B cell (primary cell): ENCODE data around the gene HIP1R. TPM values are rescaled to one million over a fixed set of nuclear protein-coding genes. Genes with fewer than 3 reads are reported as not detected.

Source experiments
- ATAC-seq: fragments of 200-7000 bp; cut with Tn5 transposase; one replicate; pipeline ENCODE4 v1.10.0; 2021; ENCODE audit warnings: low read depth, mild to moderate bottlenecking, moderate number of reproducible peaks, moderate library complexity
- CTCF ChIA-PET: fragments of 350-600 bp; sonication (Branson Sonifier 250); formaldehyde crosslinking; loops from one replicate; lab custom pipeline; 2021; ENCODE audit warnings: antibody characterized with exemption, inconsistent platforms; lab: Charles Lee
- POLR2A ChIA-PET: fragments of 350-600 bp; sonication (Branson Sonifier 250); formaldehyde crosslinking; loops from one replicate; lab custom pipeline; 2021; ENCODE audit warnings: antibody characterized with exemption; lab: Charles Lee
- DNase-seq: peaks from one replicate; pipeline ENCODE4 v3.0.0; 2013
- H2AFZ ChIP-seq: 2 replicates; pipeline ENCODE4 v1.6.1; 2012; ENCODE audit warnings: mild to moderate bottlenecking, low read depth, low read length; ENCODE audit not compliant: insufficient read depth, poor library complexity, severe bottlenecking
- H3K27ac ChIP-seq, 2 donors: 1 replicate in 1 of 2; 2 replicates in 1 of 2; pipeline ENCODE4 v1.5.1; 2012 to 2013; ENCODE audit warnings: low read length in 2 of 2, mild to moderate bottlenecking in 2 of 2, moderate library complexity in 1 of 2
- H3K27me3 ChIP-seq, 4 experiments: fragments of 200-600 bp in 1 of 4; sonication (generic) in 1 of 4; replicated peaks in 1 of 4; 1 replicate in 2 of 4; 2 replicates in 2 of 4; pipeline versions ENCODE4 v1.6.1 to v1.7.0; 2013 to 2016; ENCODE audit warnings: low read length in 3 of 4, mild to moderate bottlenecking in 2 of 4, mixed read lengths in 1 of 4, moderate library complexity in 1 of 4; ENCODE audit not compliant: insufficient read depth in 4 of 4, control insufficient read depth in 3 of 4; ENCODE audit errors: control extremely low read depth in 1 of 4
- H3K36me3 ChIP-seq, 2 experiments: replicated peaks in 1 of 2; 1 replicate in 1 of 2; 2 replicates in 1 of 2; pipeline versions ENCODE4 v1.6.1 to v1.7.1; 2013; ENCODE audit warnings: low read length in 1 of 2; ENCODE audit not compliant: insufficient read depth in 2 of 2, control insufficient read depth in 1 of 2; ENCODE audit errors: control extremely low read depth in 1 of 2, extremely low read depth in 1 of 2
- H3K4me1 ChIP-seq, 2 donors: fragments of 200-600 bp in 1 of 2; sonication (generic) in 1 of 2; 1 replicate in 1 of 2; 2 replicates in 1 of 2; pipeline versions ENCODE4 v1.5.1 to v1.6.1; 2013 to 2017; ENCODE audit warnings: low read length in 2 of 2; ENCODE audit not compliant: control insufficient read depth in 2 of 2, insufficient read depth in 2 of 2
- H3K4me2 ChIP-seq: replicated peaks from 2 replicates; pipeline ENCODE3; 2012; ENCODE audit warnings: mild to moderate bottlenecking, low read depth, low read length; ENCODE audit not compliant: poor library complexity, severe bottlenecking
- H3K4me3 ChIP-seq, 5 experiments: fragments of 200-600 bp in 1 of 5; sonication (generic) in 1 of 5; 1 replicate in 3 of 5; 2 replicates in 2 of 5; pipeline versions ENCODE4 v1.5.1 to v1.7.0; 2011 to 2016; ENCODE audit warnings: low read length in 4 of 5, mild to moderate bottlenecking in 4 of 5, low read depth in 2 of 5, control low read depth in 1 of 5, moderate library complexity in 1 of 5; ENCODE audit not compliant: insufficient read depth in 1 of 5; ENCODE audit errors: control extremely low read depth in 1 of 5, extremely low read depth in 1 of 5
- H3K79me2 ChIP-seq: fragments of 200-600 bp; sonication (generic); one replicate; pipeline ENCODE4 v1.6.0; 2016; ENCODE audit warnings: low read length; ENCODE audit not compliant: control insufficient read depth, insufficient read depth
- H3K9ac ChIP-seq: fragments of 200-600 bp; sonication (generic); 2 replicates; pipeline ENCODE4 v1.6.1; 2017; ENCODE audit warnings: mild to moderate bottlenecking, low read length, moderate library complexity
- H3K9me3 ChIP-seq, 3 donors: one replicate each; pipeline versions ENCODE4 v1.6.1 to v1.7.1; 2013; ENCODE audit warnings: low read length in 2 of 3; ENCODE audit not compliant: control insufficient read depth in 2 of 3, insufficient read depth in 1 of 3; ENCODE audit errors: control extremely low read depth in 1 of 3
- H4K20me1 ChIP-seq: 2 replicates; pipeline ENCODE4 v1.6.0; 2012; ENCODE audit warnings: mild to moderate bottlenecking, low read length; ENCODE audit not compliant: insufficient read depth, control insufficient read depth, poor library complexity, severe bottlenecking
- H3K27ac Mint-ChIP-seq: one replicate; pipeline ENCODE4 v1.8.0; 2021; ENCODE audit warnings: mixed read lengths
- H3K27me3 Mint-ChIP-seq: one replicate; pipeline ENCODE4 v1.8.0; 2021; ENCODE audit warnings: mixed read lengths
- H3K4me1 Mint-ChIP-seq: one replicate; pipeline ENCODE4 v1.8.0; 2021; ENCODE audit warnings: mixed read lengths
- H3K4me3 Mint-ChIP-seq: one replicate; pipeline ENCODE4 v1.8.0; 2021; ENCODE audit warnings: mixed read lengths
- H3K9me3 Mint-ChIP-seq: one replicate; pipeline ENCODE4 v1.8.0; 2022; ENCODE audit warnings: mixed read lengths; ENCODE audit not compliant: insufficient read depth
- CTCF ChIP-seq: fragments of 200-600 bp; IDR thresholded peaks from one replicate; pipeline ENCODE4 v1.8.0; 2022; ENCODE audit warnings: antibody characterized with exemption, mild to moderate bottlenecking
- EZH2 ChIP-seq: IDR thresholded peaks from 2 replicates; pipeline ENCODE4 v1.6.1; 2012; ENCODE audit warnings: borderline replicate concordance, low read depth, mild to moderate bottlenecking, moderate library complexity, low read length; ENCODE audit not compliant: insufficient read depth, poor library complexity, severe bottlenecking
- WGBS: methylation state at CpG from one replicate; pipeline ENCODE4 v1.1.5; 2013; ENCODE audit warnings: missing lambda C conversion rate; ENCODE audit not compliant: insufficient coverage; 5-methylcytosine and 5-hydroxymethylcytosine counted together
- intact Hi-C: fragments of 100-400 bp; cut with micrococcal nuclease; formaldehyde crosslinking; loops from one replicate; pipeline ENCODE4 v1.10.0; 2022
- polyA plus RNA-seq: library from polyadenylated mRNA; depleted of rRNA; stranded (reverse); fragments of >200 nt; gene quantifications from 2 replicates; pipeline ENCODE4 v1.2.3, GENCODE V29; 2012
- total RNA-seq, 2 donors: library from RNA; stranded (reverse); fragments of 120-200 nt in 1 of 2; gene quantifications; 1 replicate in 1 of 2; 2 replicates in 1 of 2; pipeline versions ENCODE4 v1.2.3 to v1.2.4, GENCODE V29; 2013 to 2022

The HIP1R gene
- total and polyA plus RNA-seq, 2 donors (not counting 1 experiment from before 2014, with no cell fraction given), result 289 to 390 TPM

DNA sequence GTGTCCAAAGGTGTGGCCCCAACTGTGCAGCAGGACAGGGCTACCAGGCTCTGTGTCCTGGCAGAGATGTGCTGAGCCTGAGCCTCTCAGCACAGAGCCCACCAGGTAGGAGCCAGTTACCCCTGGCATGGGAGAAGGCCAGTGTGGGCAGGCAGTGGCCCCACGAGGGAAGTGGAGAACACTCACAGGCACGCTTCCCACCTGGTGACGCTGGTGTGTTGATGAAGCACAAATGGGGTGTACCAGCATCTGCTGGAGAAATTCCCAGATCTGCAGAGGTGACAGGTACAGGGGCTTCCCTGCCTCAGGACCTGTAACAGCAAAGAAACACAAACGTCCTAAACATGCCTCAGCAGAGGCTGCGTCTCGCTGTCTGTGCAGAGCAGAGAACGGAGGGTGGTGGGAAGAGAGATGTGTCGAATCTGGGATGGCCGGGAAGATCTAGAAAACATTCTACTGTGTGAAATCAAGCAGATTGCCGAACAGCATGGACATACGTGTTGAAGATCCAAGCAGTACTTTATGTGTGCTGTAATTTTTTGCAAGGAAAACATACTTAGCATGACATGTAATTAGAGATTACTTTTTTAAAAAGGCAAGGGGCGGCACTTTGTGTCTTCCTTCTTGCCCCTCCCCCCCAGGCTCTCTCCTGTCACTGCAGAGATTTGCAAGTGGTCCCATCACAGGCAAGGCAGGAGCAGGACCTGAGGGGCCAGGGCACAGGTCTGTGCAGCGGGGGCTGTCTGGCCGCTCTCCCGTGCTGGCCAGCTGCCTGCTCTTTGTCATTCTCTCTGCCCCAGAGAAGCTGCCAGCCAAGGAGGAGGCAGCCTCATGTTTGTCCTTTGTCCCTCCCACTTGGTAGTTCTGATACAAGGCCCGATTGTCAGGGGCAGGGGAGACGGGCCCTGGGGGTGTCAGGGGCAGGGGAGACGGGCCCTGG lies 17.3 kb downstream of the HIP1R start:
- Histone ChIP-seq H3K4me1 (no peaks in the 10 kb centered on the region), H3K4me2 (no peak overlapping the region), H3K79me2 (peaks cover 29% of the 10 kb centered on the region), H3K9me3 (no peaks in the 10 kb centered on the region), H3K4me3 (no peak overlapping the region), H3K27ac (no peak overlapping the region), H3K27me3 (no peaks in the 10 kb centered on the region), H2AFZ (no peak overlapping the region), H3K9ac (no peak overlapping the region), H4K20me1 (peaks cover 67% of the 10 kb centered on the region), H3K36me3 (peaks cover 3 to 86% of the 10 kb centered on the region in 2 experiments)
- DNase-seq (no peak), ATAC-seq (no peak)
- intact Hi-C loops, result no loop called here
- ChIA-PET CTCF (interaction anchor here (1.5 to 2.2 kb wide), 2 partner anchors 59 to 60 kb away, joined by 3 to 13 read pairs; no protein-coding TSS in a partner anchor), POLR2A (no interaction called here)
- H3K27ac Mint-ChIP-seq, result no peak overlapping the region
- WGBS, result 94% methylated on average over 12 of the region's 18 CpGs
- H3K4me1 Mint-ChIP-seq, result no peaks in the 10 kb centered on the region
- H3K4me3 Mint-ChIP-seq, result no peak overlapping the region
- no peaks in the 10 kb centered on the region for H3K9me3 Mint-ChIP-seq
- no peaks in the 10 kb centered on the region for H3K27me3 Mint-ChIP-seq
- TF ChIP-seq CTCF (no peak), EZH2 (no peak)
